DOHH2 (cell line): Measurements from ENCODE around the gene PNCK.

Experiments
- EZH2phosphoT487 ChIP-seq: fragments of 200-600 bp; sonication (generic); IDR thresholded peaks from 2 replicates; pipeline ENCODE4 v1.6.1; 2017; ENCODE audit warnings: borderline replicate concordance, mild to moderate bottlenecking, antibody characterized with exemption, low read length, moderate library complexity, mixed read lengths
- TF ChIP-seq, protein P1 (sequence below): fragments of 200-600 bp; sonication (generic); IDR thresholded peaks from one replicate; pipeline ENCODE4 v1.5.1; 2014; ENCODE audit warnings: antibody characterized with exemption, mild to moderate bottlenecking, low read depth, low read length; ENCODE audit not compliant: poor library complexity, severe bottlenecking

DNA sequence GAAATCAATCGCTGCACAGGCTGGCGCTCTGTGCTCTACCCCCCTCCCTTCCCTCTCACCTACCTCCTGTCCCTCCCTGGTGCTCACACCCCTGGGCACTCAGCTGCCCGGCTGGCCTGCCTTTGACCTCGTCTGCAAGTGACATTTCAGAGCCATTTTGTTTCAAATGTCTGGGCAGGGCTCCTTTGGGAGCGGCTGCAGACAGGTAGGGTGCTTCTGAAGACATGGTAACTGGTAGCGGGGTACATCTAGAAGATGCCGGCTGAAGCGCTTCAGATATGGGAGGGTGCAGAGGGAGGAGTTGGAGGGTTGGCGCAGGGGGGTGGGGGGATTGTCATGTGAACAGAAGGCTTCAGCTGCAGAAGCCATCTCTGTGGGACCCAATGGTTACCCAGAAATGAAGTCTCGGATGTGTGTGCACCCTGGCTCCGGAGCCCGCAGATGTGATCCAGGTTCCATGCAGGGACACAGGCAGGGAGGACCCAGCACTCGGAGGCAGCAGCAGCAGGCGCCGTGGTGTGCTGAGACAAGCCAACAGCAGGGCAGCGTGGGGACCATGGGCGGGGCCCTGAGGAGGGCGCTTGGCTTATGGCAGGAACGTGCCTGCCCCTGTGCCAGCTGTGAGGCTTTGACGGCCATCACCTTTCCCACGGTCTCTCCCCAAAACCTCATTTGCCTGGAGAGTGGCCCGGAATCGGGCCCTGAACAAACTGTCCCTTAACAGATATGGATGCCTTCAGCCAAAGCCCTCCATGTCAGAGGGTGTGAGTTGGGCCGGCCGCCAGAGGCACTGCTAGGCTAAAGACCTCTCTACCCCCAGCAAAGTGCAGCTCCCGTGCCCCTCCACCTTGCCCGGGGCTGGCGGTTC lies 34.2 kb downstream of the PNCK start:
- TF ChIP-seq, protein P1, sequence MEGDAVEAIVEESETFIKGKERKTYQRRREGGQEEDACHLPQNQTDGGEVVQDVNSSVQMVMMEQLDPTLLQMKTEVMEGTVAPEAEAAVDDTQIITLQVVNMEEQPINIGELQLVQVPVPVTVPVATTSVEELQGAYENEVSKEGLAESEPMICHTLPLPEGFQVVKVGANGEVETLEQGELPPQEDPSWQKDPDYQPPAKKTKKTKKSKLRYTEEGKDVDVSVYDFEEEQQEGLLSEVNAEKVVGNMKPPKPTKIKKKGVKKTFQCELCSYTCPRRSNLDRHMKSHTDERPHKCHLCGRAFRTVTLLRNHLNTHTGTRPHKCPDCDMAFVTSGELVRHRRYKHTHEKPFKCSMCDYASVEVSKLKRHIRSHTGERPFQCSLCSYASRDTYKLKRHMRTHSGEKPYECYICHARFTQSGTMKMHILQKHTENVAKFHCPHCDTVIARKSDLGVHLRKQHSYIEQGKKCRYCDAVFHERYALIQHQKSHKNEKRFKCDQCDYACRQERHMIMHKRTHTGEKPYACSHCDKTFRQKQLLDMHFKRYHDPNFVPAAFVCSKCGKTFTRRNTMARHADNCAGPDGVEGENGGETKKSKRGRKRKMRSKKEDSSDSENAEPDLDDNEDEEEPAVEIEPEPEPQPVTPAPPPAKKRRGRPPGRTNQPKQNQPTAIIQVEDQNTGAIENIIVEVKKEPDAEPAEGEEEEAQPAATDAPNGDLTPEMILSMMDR = no peak
- no peak for TF ChIP-seq EZH2phosphoT487
